ENCODE measurements around the gene PRKCH. TPM values are rescaled to one million over a fixed set of nuclear protein-coding genes. Genes with fewer than 3 reads are reported as not detected.
"Not testable (repeated sequence)": the region's sequence is repeated elsewhere in the genome, so short reads cannot be mapped to it uniquely, and the experiment has no call there.

Gene PRKCH
- polyA plus RNA-seq, 6 donors from 2014 or later = 0.59 to 2.8 (median 2.1) TPM

DNA sequence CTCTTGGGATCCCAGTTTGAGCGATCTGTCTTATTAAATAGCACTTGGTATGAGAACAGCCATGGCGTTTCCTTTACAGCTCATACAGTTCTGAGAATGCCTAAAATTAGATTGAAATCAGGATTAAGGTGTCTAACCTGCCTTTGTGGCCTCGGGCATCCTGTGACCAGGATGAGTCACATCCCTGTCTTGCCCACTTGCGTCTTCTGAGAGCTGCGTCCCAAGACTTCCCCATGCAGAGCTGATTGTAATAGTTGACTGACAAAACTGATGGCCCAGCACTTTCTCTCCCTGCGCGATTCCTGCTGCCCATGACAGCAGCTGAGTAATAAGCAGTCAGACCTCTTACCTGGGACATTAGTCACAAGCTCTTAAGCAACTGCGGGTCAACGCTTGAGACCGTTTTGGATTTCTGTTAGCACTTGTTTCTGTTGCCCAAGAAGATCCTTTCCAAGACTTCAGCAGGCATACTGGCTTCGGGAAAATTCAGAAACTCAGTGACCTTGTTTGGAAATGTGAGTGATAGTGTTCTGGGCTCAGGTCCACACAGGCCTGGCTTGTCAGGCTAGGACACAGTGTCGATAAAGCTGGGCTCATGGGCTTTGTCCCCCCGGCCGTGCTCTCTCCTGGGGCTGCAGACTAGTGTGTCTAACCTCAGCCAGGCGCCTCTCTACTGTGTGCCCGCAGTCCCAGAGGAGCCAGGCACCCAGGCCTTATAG, 204.1 kb downstream of the PRKCH start:
- peaks cover 0 to 11% of the 10 kb centered on the region in 2 donors for H3K36me3 Mint-ChIP-seq
- ATAC-seq (ENCODE audit: low read depth in 2 of 2) (no peak), DNase-seq (no peak)
- peak overlapping the region in 1 of 6 donors; percentile 56 for H3K27ac Mint-ChIP-seq
- H3K9me3 Mint-ChIP-seq = peaks cover 0 to 7% (median 0%) of the 10 kb centered on the region in 7 donors
- peaks cover 0 to 5% (median 0%) of the 10 kb centered on the region in 3 donors for H3K27me3 Mint-ChIP-seq
- no peak overlapping the region for H3K4me3 Mint-ChIP-seq
- peaks cover 4 to 20% (median 10%) of the 10 kb centered on the region in 3 donors for H3K4me1 Mint-ChIP-seq

DNA sequence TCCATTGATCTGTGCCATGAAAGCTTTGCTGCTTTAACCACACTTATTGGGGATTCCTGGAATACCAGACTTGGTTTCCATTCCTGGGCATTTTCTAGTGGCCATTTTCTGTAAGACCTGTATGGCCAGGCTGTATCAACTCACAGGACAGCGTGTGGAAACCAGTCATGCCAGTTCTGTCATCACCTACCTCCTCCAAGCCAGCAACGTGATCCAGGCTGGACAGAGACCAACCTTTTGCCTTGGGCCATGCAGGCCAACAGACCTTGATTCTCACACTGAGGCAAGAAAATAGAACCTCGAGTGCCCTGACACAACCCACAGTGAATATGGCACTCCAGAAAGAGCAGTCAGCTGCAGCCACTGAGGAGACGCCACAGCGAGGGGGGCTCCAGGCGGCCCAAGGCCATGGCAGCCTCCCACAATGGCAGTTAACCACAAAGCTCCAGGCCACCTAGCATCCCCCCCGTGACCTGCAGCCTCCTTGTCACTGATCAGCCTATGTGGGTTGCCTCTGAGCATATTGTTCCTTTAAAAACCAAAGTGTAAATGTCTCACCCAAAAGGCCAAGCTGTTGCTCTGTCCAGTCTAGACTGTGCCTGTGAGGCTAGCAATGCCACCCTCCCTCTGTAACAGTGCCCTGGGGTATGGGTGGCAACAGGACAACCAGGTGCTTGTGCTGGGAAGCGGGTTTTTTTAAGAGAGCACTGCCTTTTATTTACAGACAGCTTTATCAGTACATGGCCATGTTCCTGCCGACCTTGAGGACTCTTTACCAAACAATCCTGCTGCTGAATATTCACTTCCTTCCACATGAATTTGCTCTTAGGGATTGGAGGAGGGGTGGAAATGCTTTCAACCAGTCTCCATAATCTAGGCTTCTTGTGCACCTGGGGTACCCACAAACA, 205.3 kb downstream of the PRKCH start:
- Mint-ChIP-seq H3K27me3 (peaks cover 0 to 5% (median 0%) of the 10 kb centered on the region in 3 donors), H3K27ac (peak overlapping the region in 4 of 6 donors; percentile 21 to 86 (median 54)), H3K4me1 (peaks cover 4 to 20% (median 10%) of the 10 kb centered on the region in 3 donors), H3K36me3 (peaks cover 0 to 11% of the 10 kb centered on the region in 2 donors), H3K4me3 (peak overlapping the region in 1 of 8 donors; percentile 47), H3K9me3 (peaks cover 0 to 7% (median 0%) of the 10 kb centered on the region in 7 donors)
- ATAC-seq (ENCODE audit: low read depth in 2 of 2) = no peak
- DNase-seq = no peak

DNA sequence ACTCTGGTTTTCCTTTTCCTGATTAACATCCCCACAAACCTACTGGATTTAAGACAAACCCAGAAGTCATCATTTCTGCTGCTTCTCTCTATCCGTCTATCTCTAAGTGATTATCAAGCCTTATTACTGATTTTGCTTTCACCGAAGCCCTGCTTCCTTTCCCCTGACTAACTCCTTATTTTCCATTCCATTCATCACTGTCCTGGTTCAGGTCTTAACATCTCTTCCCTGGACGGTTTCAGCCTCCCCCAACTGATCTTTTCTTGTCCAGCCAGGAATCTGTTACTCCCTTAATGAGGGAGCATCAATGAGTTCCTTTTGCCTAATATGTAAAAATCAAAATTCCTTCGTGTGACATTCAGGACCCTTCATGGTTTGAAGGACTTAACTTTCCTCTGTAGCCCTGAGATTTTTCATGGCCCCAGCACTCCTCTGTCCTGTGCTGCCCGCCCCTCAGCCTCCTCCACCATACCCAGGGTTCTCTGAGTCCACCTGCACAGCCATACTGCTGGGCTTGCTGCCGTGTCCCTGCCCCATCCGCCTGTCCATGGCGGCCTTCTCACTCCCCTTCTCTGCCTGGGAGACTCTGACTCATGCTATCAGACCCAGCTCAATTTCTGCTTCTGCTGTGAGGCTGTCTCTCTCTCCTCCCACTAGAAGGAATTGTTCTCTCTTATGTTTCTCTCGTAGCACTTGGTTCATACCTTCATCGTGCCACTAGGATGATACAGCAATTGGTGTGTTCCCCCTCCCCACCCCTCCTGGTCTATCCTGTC, 206.1 kb downstream of the PRKCH start:
- DNase-seq (no peak), ATAC-seq (ENCODE audit: low read depth in 2 of 2) (no peak)
- Mint-ChIP-seq H3K4me1 (peaks cover 4 to 14% (median 10%) of the 10 kb centered on the region in 3 donors), H3K4me3 (no peak overlapping the region), H3K9me3 (peaks cover 0 to 2% (median 0%) of the 10 kb centered on the region in 7 donors), H3K27me3 (peaks cover 0 to 5% (median 0%) of the 10 kb centered on the region in 3 donors), H3K27ac (peak overlapping the region in 3 of 6 donors; percentile 21 to 76 (median 31)), H3K36me3 (peaks cover 0 to 3% of the 10 kb centered on the region in 2 donors)

DNA sequence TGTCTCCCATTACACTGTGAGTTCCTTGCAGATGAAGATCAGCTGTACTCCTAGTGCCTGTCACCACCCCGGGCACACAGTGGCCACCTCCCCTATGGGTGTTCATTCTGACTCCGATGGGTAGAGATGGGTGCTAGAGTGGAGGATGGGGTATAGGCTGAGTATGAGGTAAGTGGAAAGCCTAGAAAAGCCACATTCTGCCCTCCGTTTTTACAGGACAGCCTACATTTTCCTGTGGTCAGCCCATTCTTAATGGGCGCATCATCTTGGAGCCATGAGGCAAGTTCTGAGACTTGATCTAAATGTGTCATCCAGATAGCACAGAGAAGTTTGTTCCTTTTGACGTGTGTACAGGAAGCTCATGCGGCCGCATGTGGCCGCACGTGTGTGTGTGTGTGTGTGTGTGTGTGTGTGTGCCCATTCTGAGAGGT, 207.2 kb downstream of the PRKCH start:
- no peak overlapping the region for H3K4me3 Mint-ChIP-seq
- DNase-seq (no peak), ATAC-seq (ENCODE audit: low read depth in 2 of 2) (no peak)
- peaks cover 0 to 2% (median 0%) of the 10 kb centered on the region in 7 donors for H3K9me3 Mint-ChIP-seq
- no peak overlapping the region for H3K27ac Mint-ChIP-seq
- H3K4me1 Mint-ChIP-seq = peaks cover 6 to 13% (median 10%) of the 10 kb centered on the region in 3 donors
- H3K27me3 Mint-ChIP-seq = peaks cover 0 to 5% (median 0%) of the 10 kb centered on the region in 3 donors
- no peaks in the 10 kb centered on the region for H3K36me3 Mint-ChIP-seq

DNA sequence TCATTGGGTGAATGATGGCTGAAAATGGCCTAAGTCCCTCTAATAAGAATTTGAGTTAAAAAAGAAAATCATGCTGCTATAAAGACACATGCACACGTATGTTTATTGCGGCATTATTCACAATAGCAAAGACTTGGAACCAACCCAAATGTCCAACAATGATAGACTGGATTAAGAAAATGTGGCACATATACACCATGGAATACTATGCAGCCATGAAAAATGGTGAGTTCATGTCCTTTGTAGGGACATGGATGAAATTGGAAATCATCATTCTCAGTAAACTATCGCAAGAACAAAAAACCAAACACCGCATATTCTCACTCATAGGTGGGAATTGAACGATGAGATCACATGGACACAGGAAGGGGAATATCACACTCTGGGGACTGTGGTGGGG, 208.0 kb downstream of the PRKCH start:
- H3K27ac Mint-ChIP-seq; ATAC-seq (ENCODE audit: low read depth in 2 of 2); H3K27me3 Mint-ChIP-seq; H3K4me3 Mint-ChIP-seq; H3K9me3 Mint-ChIP-seq; H3K36me3 Mint-ChIP-seq; DNase-seq: not testable (repeated sequence)
- peaks cover 8 to 13% (median 10%) of the 10 kb centered on the region in 3 donors for H3K4me1 Mint-ChIP-seq

DNA sequence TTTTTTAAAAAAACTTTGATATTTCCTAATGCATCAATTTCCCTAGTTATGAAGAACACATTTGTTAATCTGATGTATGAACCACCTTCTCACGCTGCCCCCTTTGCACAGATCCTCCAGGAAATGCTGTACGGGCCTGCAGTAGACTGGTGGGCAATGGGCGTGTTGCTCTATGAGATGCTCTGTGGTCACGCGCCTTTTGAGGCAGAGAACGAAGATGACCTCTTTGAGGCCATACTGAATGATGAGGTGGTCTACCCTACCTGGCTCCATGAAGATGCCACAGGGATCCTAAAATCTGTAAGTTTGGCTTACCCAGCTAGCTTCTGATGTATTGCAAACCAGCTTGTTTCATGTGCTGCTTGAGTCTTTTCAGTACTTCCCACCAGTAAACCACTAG, 208.9 kb downstream of the PRKCH start:
- no peak for DNase-seq
- Mint-ChIP-seq H3K4me1 (peaks cover 8 to 13% (median 10%) of the 10 kb centered on the region in 3 donors), H3K36me3 (no peaks in the 10 kb centered on the region), H3K4me3 (no peak overlapping the region), H3K27me3 (peaks cover 0 to 5% (median 0%) of the 10 kb centered on the region in 3 donors), H3K9me3 (peaks cover 0 to 2% (median 0%) of the 10 kb centered on the region in 7 donors), H3K27ac (no peak overlapping the region)
- ATAC-seq (ENCODE audit: low read depth in 2 of 2) = no peak

DNA sequence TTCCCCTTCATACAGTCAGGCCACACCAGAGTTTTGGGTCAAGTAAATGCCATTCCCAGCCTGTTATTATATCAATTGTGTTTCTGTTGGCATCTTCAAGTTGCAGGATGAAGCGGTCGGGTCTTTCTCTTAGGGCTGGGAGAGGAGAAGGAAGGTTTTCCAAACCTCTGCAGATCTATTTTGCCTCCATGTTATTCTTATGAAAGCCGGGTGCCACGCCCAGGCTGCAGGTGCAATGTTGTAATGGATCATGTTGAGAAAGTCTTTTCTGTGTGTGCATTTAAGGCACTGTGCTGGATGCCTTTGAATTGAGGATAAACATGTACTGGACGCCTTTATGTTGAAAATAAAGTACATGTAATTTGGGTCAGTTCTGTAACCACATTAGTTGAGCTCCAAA, 209.5 kb downstream of the PRKCH start:
- Mint-ChIP-seq H3K27ac (peak overlapping the region in 2 of 6 donors; percentile 34 to 75), H3K9me3 (peaks cover 0 to 2% (median 0%) of the 10 kb centered on the region in 7 donors), H3K36me3 (no peaks in the 10 kb centered on the region), H3K4me3 (no peak overlapping the region), H3K27me3 (peaks cover 0 to 5% (median 0%) of the 10 kb centered on the region in 3 donors), H3K4me1 (peaks cover 8 to 13% (median 10%) of the 10 kb centered on the region in 3 donors)
- no peak for DNase-seq
- ATAC-seq (ENCODE audit: low read depth in 2 of 2) = no peak

DNA sequence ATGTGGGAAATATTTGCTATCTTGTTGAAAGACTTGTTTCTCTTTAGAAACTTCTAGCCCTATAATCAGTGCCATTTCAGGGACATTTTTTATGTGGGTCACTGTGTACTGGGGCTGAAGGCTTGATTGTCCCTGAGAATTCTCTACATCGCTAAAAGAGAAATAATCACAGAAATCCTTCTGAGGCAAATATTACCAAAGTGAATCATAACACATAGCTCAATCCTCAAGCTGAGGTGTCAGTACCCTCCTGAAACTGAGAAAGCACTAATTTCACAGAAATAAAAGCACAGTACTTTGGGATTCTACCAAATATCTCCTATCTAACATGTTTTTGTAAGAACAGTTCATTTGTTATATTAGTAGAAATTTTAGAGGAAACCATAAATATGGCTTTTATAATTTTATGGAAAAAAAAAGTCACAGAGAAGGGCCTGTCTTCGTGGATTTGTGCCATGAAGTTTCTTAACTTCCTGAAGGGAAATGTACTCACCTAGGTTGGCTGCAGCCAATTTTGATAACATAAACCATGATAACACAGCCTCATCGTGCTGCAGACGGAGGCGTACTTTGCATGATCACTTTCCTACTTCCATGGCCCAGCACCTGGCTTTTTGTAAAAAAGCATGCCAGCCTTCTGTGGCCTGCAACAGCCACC, 210.2 kb downstream of the PRKCH start:
- peaks cover 4 to 17% (median 13%) of the 10 kb centered on the region in 3 donors for H3K4me1 Mint-ChIP-seq
- ATAC-seq (ENCODE audit: low read depth in 2 of 2) = no peak
- no peak for DNase-seq
- H3K27me3 Mint-ChIP-seq = peaks cover 0 to 5% (median 0%) of the 10 kb centered on the region in 3 donors
- peaks cover 0 to 2% (median 0%) of the 10 kb centered on the region in 7 donors for H3K9me3 Mint-ChIP-seq
- H3K4me3 Mint-ChIP-seq = no peak overlapping the region
- peak overlapping the region in 1 of 6 donors; percentile 75 for H3K27ac Mint-ChIP-seq
- H3K36me3 Mint-ChIP-seq = no peaks in the 10 kb centered on the region

DNA sequence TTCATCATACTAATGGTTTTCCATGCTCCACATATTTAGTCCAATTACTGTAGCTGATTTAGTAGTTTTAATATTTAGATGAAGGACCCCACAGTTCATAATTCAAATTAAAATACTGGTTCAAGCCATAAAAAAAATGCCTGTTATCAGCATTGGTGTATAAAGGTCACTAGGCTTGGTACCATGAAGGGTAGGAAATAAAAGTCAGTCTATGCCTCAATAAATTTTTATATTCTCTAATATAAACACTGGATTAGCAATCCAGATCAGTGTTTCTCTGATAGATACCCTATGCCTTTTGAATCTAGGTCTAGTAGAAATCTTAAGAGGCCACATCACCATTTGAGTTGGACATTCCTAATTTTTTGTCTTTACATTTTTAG, 210.7 kb downstream of the PRKCH start:
- Mint-ChIP-seq H3K9me3 (peaks cover 0 to 2% (median 0%) of the 10 kb centered on the region in 7 donors), H3K4me3 (no peak overlapping the region), H3K27me3 (peaks cover 0 to 5% (median 0%) of the 10 kb centered on the region in 3 donors), H3K36me3 (no peaks in the 10 kb centered on the region), H3K4me1 (peaks cover 4 to 22% (median 12%) of the 10 kb centered on the region in 3 donors), H3K27ac (no peak overlapping the region)
- no peak for DNase-seq
- ATAC-seq (ENCODE audit: low read depth in 2 of 2) = no peak

DNA sequence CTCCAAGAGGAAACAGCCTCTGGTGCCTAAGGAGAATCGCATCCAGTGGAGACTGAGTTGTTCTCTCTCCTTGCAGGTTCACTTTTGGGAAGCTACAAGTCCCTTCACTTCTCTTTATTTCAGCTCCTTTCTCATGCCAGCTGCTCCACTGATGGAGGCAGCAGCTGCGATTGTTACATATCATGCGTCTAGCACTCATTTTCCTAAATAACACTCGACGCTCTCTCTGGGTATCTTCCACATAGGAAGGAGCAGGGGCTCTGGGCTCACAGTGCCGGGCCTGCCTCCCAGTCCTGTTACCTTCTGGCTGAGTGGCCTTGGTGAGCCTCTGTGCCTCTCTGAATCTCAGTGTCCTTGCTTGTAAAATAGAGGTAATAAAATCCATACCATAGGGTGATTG, 211.4 kb downstream of the PRKCH start:
- H3K36me3 Mint-ChIP-seq = no peaks in the 10 kb centered on the region
- no peak for ATAC-seq (ENCODE audit: low read depth in 2 of 2)
- H3K9me3 Mint-ChIP-seq = peaks cover 0 to 2% (median 0%) of the 10 kb centered on the region in 7 donors
- no peak overlapping the region for H3K27ac Mint-ChIP-seq
- DNase-seq = no peak
- peaks cover 4 to 24% (median 7%) of the 10 kb centered on the region in 3 donors for H3K4me1 Mint-ChIP-seq
- peaks cover 0 to 5% (median 0%) of the 10 kb centered on the region in 3 donors for H3K27me3 Mint-ChIP-seq
- no peak overlapping the region for H3K4me3 Mint-ChIP-seq

DNA sequence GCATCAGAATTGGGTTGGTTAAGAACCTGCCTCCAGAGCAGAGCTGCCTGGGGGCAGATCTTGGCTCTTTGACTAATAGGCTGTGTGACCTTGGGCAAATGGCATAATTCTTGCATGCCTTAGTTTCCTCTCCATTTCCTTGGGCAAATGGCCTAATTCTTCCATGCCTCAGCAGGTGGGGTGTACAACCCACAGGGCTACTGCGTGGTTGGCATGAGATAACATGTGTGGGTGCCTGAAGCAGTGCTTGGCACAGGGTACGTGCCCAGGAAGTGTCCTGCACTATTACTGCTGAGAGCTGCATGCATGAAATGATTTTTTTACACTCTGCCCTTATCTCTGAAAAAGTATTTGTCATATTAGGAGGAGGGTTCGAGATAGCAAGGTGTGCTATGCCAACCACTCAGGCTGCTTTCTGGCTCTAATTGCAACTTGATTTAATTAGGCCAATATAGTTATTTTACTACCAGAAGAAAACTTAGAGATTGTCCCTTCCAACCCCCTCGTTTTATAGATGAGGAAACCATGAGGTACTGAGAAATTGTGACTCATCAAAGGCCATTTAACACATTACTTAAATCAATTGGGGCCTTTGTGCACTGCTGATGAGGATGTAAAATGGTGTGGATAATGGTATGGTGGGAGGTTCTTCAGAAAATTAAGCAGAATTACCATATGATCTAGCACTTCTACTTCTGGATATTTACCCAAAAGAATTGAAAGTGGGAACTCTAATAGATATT, 212.3 kb downstream of the PRKCH start:
- peak overlapping the region in 1 of 6 donors; percentile 60 for H3K27ac Mint-ChIP-seq
- H3K4me3 Mint-ChIP-seq = no peak overlapping the region
- DNase-seq (no peak), ATAC-seq (ENCODE audit: low read depth in 2 of 2) (no peak)
- H3K36me3 Mint-ChIP-seq = no peaks in the 10 kb centered on the region
- no peaks in the 10 kb centered on the region for H3K27me3 Mint-ChIP-seq
- peaks cover 2 to 15% (median 4%) of the 10 kb centered on the region in 3 donors for H3K4me1 Mint-ChIP-seq
- no peaks in the 10 kb centered on the region for H3K9me3 Mint-ChIP-seq

DNA sequence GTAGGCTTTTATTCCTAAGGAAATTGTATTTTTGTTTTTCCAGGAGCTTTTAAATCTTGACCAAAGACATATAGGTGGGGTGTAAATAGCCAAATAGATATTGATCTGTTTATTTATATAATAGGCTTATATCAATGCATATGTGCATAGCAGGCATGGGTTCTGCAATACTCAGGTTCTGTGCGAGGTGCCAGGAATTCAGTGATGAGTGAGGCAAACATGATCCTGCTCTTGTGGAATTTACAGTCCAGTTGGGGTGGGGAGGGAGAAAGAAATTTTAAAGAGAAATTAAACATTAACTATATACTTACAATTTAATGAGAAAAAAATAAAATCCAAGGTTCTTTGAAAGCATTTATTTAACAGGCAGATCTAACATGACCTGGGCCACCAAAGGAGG, 213.7 kb downstream of the PRKCH start:
- no peak overlapping the region for H3K27ac Mint-ChIP-seq
- H3K4me3 Mint-ChIP-seq = no peak overlapping the region
- H3K27me3 Mint-ChIP-seq = no peaks in the 10 kb centered on the region
- H3K4me1 Mint-ChIP-seq = peaks cover 4 to 13% (median 4%) of the 10 kb centered on the region in 3 donors
- no peaks in the 10 kb centered on the region for H3K36me3 Mint-ChIP-seq
- no peaks in the 10 kb centered on the region for H3K9me3 Mint-ChIP-seq
- ATAC-seq (ENCODE audit: low read depth in 2 of 2) (no peak), DNase-seq (no peak)
